ENCODE results near the gene USP32. TPM values are rescaled to one million over a fixed set of nuclear protein-coding genes. Genes with fewer than 3 reads are reported as not detected.
"Not testable (repeated sequence)": the region's sequence is repeated elsewhere in the genome, so short reads cannot be mapped to it uniquely, and the experiment has no call there.

USP32 gene
- polyA plus RNA-seq, 3 donors = 6.3 to 20.9 (median 17.3) TPM

DNA sequence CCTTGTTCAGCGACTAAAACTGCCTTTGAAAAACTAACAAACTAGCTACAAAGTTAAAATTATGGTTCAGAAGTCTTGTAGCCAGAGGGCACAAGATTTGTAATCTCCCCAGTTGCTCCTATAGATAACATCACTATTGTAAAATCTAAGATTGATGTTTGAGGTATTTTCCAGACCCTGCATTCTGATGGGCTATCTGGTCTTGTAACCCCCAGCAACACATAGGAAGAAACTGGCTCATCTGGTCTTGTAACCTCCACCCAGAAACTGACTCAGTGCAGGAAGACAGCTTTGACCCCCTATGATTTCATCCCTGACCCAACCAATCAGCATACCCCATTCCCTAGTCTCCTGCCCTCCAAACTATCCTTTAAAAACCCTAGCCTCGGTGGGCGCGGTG lies 18.1 kb upstream of the USP32 start:
- no peak overlapping the region for H3K27ac ChIP-seq (ENCODE audit: low read depth, low read length)
- WGBS, 3 donors = 94 to 98% (median 97%) methylated on average over 4 of the region's 4 CpGs

DNA sequence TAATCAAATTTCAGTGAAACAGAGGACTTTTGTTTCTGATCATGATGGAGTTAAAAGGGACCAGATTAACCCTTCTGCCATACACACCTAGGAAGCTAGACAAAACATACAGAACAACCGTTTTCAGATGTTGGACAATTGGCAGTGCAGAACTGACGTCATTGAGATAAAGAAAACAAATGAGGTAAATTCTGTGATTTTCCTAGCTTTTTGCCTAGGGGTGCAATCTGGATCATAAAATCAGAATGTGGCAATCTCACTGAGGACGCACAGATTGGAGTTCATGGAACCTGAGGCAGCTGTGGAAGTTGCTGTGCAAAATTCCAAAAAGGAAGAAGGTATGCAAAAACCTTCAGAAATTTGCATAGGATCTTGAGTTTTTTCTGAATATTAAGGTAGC lies 15.0 kb upstream of the USP32 start:
- WGBS, 3 donors = 70 to 90% (median 85%) methylated on average over 3 of the region's 3 CpGs
- H3K27ac ChIP-seq (ENCODE audit: low read depth, low read length) = no peak overlapping the region

- 81 to 86% (median 84%) methylated on average over 6 of the region's 6 CpGs for WGBS, 3 donors
- H3K27ac ChIP-seq (ENCODE audit: low read depth, low read length) = no peak overlapping the region
Measured at GRCh38 chr17:60403962-60404361, 12.0 kb upstream of the USP32 start.

- WGBS, 3 donors = 84 to 91% (median 87%) methylated on average over 3 of the region's 3 CpGs
Measured at GRCh38 chr17:60403523-60403810, 11.5 kb upstream of the USP32 start.

DNA sequence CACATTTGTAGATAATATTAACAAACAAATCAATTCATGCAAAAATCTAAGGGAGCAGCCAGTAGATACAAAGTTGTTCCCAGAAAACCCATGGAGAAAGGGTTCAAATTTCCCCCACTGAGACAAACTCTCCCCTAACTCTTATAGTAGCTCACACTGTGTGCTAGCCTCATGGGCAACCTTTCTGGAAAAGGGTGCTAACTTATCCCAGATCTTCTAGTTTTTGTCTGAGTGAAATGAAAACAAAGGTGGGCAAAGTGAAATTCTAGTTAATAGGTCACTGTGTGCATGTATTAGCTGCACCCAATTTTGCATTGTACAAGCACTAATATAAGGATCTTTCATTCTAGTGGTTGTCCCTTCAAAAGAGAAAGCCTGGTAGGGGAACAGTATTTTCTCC lies 9.9 kb upstream of the USP32 start:
- H3K27ac ChIP-seq (ENCODE audit: low read depth, low read length) = no peak overlapping the region

More at GRCh38 chr17:60403523-60403810, 11.5 kb upstream of the USP32 start:
- no peak overlapping the region for H3K27ac ChIP-seq (ENCODE audit: low read depth, low read length)

DNA sequence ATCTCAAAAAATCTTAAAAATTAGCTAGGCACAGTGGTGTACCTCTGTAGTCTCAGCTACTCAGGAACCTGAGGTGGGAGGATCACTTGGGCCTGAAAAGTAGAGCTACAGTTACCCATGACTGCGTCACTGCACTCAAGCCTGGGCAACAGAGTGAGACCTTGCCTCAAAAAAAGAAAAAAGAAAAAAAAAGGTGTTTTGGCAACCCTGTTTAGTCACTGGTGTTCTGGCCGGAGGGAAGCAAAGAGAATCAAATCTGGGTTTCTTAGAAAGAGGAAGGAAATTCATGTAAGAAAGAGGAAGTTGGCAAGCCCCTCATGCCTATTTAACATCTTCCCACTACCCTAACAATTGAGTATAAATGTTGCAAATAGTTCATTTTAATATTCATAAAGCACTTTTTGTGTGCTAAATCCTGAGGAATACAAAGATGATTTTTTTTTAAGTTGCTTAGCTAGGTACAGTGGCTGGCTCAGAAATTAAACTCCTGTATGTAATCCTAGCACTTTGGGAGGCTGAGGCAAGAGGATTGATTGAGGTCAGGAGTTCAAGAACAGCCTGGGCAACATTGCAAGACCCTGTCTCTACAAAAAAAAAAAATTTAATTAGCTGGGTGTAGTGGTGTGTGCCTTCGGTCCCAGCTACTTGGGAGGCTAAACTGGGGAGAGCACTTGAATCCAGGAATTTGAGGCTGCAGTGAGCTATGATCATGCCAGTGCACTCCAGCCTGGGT lies 6.5 kb upstream of the USP32 start:
- 53 to 82% (median 55%) methylated on average over 3 of the region's 3 CpGs for WGBS, 3 donors
- H3K27ac ChIP-seq (ENCODE audit: low read depth, low read length) = no peak overlapping the region

DNA sequence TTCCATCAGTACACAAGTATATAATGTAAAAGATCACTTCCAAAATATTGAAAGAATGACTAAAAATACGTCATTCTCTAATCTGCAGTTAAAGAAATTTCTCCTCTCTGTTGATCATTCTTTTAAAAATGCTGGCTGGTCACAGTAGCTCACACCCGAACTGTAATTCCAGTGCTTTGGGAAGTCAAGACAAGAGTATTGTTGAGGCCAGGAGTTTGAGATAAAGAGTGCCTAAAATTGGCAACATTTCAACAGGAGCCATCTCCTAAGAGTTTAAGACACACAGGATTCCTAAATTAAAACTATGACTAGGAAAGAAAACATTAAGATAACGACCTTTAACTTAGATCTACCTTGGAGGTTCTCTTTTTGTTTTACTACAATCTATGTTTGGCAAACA lies 4.5 kb upstream of the USP32 start:
- 68 to 84% (median 80%) methylated on average over 3 of the region's 3 CpGs for WGBS, 3 donors
- no peak overlapping the region for H3K27ac ChIP-seq (ENCODE audit: low read depth, low read length)

DNA sequence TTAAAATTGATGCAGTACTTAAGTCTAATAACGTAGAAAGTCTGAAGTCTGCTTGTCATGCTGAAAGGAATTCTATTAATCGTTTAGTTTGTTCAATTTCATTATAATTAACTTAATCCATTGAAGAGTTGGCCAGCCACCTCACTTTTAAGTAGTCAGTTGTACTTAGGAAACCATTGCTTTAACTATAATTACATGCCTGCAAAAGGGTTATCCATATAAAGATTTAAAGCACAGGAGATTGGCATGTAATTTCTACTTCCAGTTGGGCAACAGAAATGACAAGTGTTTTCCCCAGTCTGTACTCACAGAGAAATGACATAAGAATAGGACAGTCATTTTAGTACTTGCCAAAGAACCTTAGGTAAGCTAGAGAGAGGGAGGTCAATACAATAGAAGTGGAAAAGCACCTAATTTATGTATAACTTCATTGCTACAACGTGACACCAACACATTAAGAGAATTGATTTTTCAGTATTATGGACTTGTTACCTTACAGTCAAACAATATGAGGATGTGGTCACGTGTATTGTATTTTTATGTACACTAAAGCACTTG lies 3.7 kb upstream of the USP32 start:
- H3K27ac ChIP-seq (ENCODE audit: low read depth, low read length) = no peak overlapping the region
- 66 to 78% (median 73%) methylated on average over 4 of the region's 4 CpGs for WGBS, 3 donors

- H3K27ac ChIP-seq (ENCODE audit: low read depth, low read length) = no peak overlapping the region
- WGBS, 3 donors = 84 to 92% (median 91%) methylated on average over 17 of the region's 17 CpGs
Measured at GRCh38 chr17:60393840-60394723, 2.1 kb upstream of the USP32 start.

GRCh38 chr17:60392845-60393702 lies 1.1 kb upstream of the USP32 start:
- 17 to 19% (median 18%) methylated on average over 17 of the region's 17 CpGs for WGBS, 3 donors

GRCh38 chr17:60391471-60392041 lies 377 bp downstream of the USP32 start:
- peak overlapping the region; percentile 91 for H3K27ac ChIP-seq (ENCODE audit: low read depth, low read length)
- 0 to 1% (median 1%) methylated on average over 29 to 36 of the region's 36 CpGs for WGBS, 3 donors

More at GRCh38 chr17:60392845-60393702, 1.1 kb upstream of the USP32 start:
- H3K27ac ChIP-seq (ENCODE audit: low read depth, low read length) = peak overlapping the region; percentile 88

- 3 to 4% (median 4%) methylated on average over 15 of the region's 15 CpGs for WGBS, 3 donors
- peak overlapping the region; percentile 91 for H3K27ac ChIP-seq (ENCODE audit: low read depth, low read length)
Measured at GRCh38 chr17:60390925-60391470, 935 bp downstream of the USP32 start.

GRCh38 chr17:60390186-60390585 lies 1.7 kb downstream of the USP32 start:
- no peak overlapping the region for H3K27ac ChIP-seq (ENCODE audit: low read depth, low read length)
- 34 to 41% (median 34%) methylated on average over 2 of the region's 2 CpGs for WGBS, 3 donors

DNA sequence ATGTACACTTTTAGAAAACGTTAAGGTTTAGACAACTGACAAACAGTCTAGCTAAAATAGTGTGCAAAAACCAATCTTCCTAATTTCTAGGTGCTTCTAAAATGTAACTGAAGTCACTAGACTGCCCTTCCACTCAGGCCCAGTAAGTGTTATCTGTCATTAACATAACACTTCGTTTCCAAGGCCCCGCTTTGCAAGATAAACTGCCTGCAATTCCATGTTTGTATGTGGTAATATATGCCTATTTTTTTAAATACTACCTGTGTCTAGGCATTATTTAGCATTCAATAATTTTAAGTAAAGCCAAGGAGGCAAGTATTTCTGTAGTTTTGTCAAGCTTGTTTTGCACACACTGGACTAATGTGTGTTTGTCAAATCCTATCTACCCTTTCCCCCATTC lies 3.2 kb downstream of the USP32 start:
- H3K27ac ChIP-seq (ENCODE audit: low read depth, low read length) = no peak overlapping the region

GRCh38 chr17:60387666-60388065 lies 4.3 kb downstream of the USP32 start:
- H3K27ac ChIP-seq (ENCODE audit: low read depth, low read length) = no peak overlapping the region
- 90 to 91% (median 91%) methylated on average over 3 of the region's 3 CpGs for WGBS, 3 donors

More for the DNA sequence above, 3.2 kb downstream of the USP32 start:
- WGBS, 3 donors = 24 to 55% (median 52%) methylated on average over 3 of the region's 3 CpGs

- H3K27ac ChIP-seq (ENCODE audit: low read depth, low read length) = no peak overlapping the region
- 57 to 64% (median 60%) methylated on average over 4 of the region's 4 CpGs for WGBS, 3 donors
Measured at GRCh38 chr17:60386147-60387058, 5.5 kb downstream of the USP32 start.

DNA sequence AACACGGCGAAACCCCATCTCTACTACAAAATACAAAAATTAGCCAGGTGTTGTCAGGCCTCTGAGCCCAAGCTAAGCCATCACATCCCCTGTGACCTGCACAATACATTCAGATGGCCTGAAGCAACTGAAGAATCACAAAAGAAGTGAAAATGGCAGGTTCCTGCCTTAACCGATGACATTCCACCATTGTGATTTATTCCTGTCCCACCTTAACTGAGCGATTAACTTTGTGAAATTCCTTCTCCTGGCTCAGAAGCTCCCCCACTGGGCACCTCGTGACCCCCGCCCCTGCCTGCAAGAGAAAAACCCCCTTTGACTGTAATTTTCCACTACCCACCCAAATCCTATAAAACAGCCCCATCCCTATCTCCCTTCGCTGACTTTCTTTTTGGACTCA lies 7.0 kb downstream of the USP32 start:
- H3K27ac ChIP-seq (ENCODE audit: low read depth, low read length) = not testable (repeated sequence)
- WGBS, 3 donors = 93 to 95% (median 94%) methylated on average over 7 of the region's 7 CpGs

All from adipose tissue (tissue), 3 donors.